Brain microvascular endothelial cell (primary cell): ENCODE measurements around the gene ALS2CL.

ENCODE experiments used
- DNase-seq: peaks from one replicate; pipeline ENCODE4 v3.0.0-alpha.2; 2020
- H3K27ac ChIP-seq: fragments of 250-450 bp; sonication (Bioruptor Pico); 2 replicates; pipeline ENCODE4 v1.5.1; 2020; ENCODE audit warnings: mild to moderate bottlenecking, moderate library complexity
- H3K27me3 ChIP-seq: fragments of 250-450 bp; sonication (Bioruptor Pico); replicated peaks from 2 replicates; pipeline ENCODE4 v1.5.1; 2020; ENCODE audit warnings: mild to moderate bottlenecking
- H3K36me3 ChIP-seq: fragments of 250-450 bp; sonication (Bioruptor Pico); replicated peaks from 2 replicates; pipeline ENCODE4 v1.5.1; 2020; ENCODE audit warnings: mild to moderate bottlenecking
- H3K4me3 ChIP-seq: 2 replicates; pipeline ENCODE4 v1.5.1; 2011; ENCODE audit warnings: low read depth, mild to moderate bottlenecking, control low read depth, low read length, moderate library complexity
- CTCF ChIP-seq: IDR thresholded peaks from 2 replicates; pipeline ENCODE4 v1.5.1; 2011; ENCODE audit warnings: low read depth, mild to moderate bottlenecking, moderate library complexity, low read length, control low read depth, inconsistent platforms; ENCODE audit errors: missing control alignments
- in situ Hi-C: cut with HindIII; loops from 2 replicates; pipeline ENCODE4 v1.10.0; 2017; ENCODE audit warnings: low sequenced_read_pairs, low pct_ligation_motif_present

ALS2CL gene

GRCh38 chr3:46667657-46668056, 25.8 kb downstream of the ALS2CL start:
- in situ Hi-C loops: no loop called here
- no peaks in the 10 kb centered on the region for H3K36me3 ChIP-seq
- H3K27ac ChIP-seq: no peak overlapping the region
- H3K4me3 ChIP-seq: no peak overlapping the region
- DNase-seq: no peak
- TF ChIP-seq CTCF: no peak
- peaks cover 5% of the 10 kb centered on the region for H3K27me3 ChIP-seq

GRCh38 chr3:46667061-46667621, 26.3 kb downstream of the ALS2CL start:
- peaks cover 9% of the 10 kb centered on the region for H3K27me3 ChIP-seq
- TF ChIP-seq CTCF: no peak
- in situ Hi-C loops: no loop called here
- DNase-seq: no peak
- H3K4me3 ChIP-seq: no peak overlapping the region
- H3K36me3 ChIP-seq: no peaks in the 10 kb centered on the region
- no peak overlapping the region for H3K27ac ChIP-seq

- no peaks in the 10 kb centered on the region for H3K36me3 ChIP-seq
- H3K4me3 ChIP-seq: no peak overlapping the region
- no peak overlapping the region for H3K27ac ChIP-seq
- in situ Hi-C loops: no loop called here
- DNase-seq: no peak
- peaks cover 9% of the 10 kb centered on the region for H3K27me3 ChIP-seq
- TF ChIP-seq CTCF: no peak
These were observed 27.0 kb downstream of the ALS2CL start for GRCh38 chr3:46666453-46666845.

- H3K36me3 ChIP-seq: no peaks in the 10 kb centered on the region
- in situ Hi-C loops: no loop called here
These were observed 27.6 kb downstream of the ALS2CL start for GRCh38 chr3:46665763-46666452.

GRCh38 chr3:46664971-46665762, 28.3 kb downstream of the ALS2CL start:
- in situ Hi-C loops: no loop called here
- DNase-seq: no peak
- Histone ChIP-seq H3K4me3 (no peak overlapping the region), H3K27me3 (peaks cover 9% of the 10 kb centered on the region), H3K36me3 (no peaks in the 10 kb centered on the region), H3K27ac (no peak overlapping the region)
- TF ChIP-seq CTCF: no peak

More at GRCh38 chr3:46665763-46666452, 27.6 kb downstream of the ALS2CL start:
- Histone ChIP-seq H3K4me3 (no peak overlapping the region), H3K27ac (no peak overlapping the region), H3K27me3 (peaks cover 9% of the 10 kb centered on the region)
- no peak for DNase-seq
- no peak for TF ChIP-seq CTCF
